Endothelial cell (in vitro differentiated cells): ENCODE measurements around the gene SLC28A2. TPM values are rescaled to one million over a fixed set of nuclear protein-coding genes. Genes with fewer than 3 reads are reported as not detected.

ENCODE experiments used
- DNase-seq: peaks from one replicate; pipeline ENCODE4 v3.0.0; 2021; ENCODE audit warnings: low spot score
- H3K27ac Mint-ChIP-seq: one replicate; pipeline ENCODE4 v1.8.0; 2021; ENCODE audit warnings: mixed read lengths, inconsistent platforms; ENCODE audit not compliant: unreplicated experiment
- H3K27me3 Mint-ChIP-seq: one replicate; pipeline ENCODE4 v1.8.0; 2021; ENCODE audit warnings: mild to moderate bottlenecking, moderate library complexity, mixed read lengths, inconsistent platforms; ENCODE audit not compliant: unreplicated experiment
- H3K36me3 Mint-ChIP-seq: one replicate; pipeline ENCODE4 v1.8.0; 2021; ENCODE audit warnings: mild to moderate bottlenecking, low read depth, mixed read lengths, inconsistent platforms; ENCODE audit not compliant: unreplicated experiment
- H3K4me1 Mint-ChIP-seq: one replicate; pipeline ENCODE4 v1.8.0; 2021; ENCODE audit warnings: mild to moderate bottlenecking, mixed read lengths, inconsistent platforms; ENCODE audit not compliant: unreplicated experiment
- H3K4me3 Mint-ChIP-seq: one replicate; pipeline ENCODE4 v1.8.0; 2021; ENCODE audit warnings: mild to moderate bottlenecking, mixed read lengths, inconsistent platforms; ENCODE audit not compliant: unreplicated experiment
- H3K9me3 Mint-ChIP-seq: one replicate; pipeline ENCODE4 v1.8.0; 2021; ENCODE audit warnings: mixed read lengths, inconsistent platforms; ENCODE audit not compliant: unreplicated experiment
- total RNA-seq: library from RNA; stranded (reverse); fragmentation: NEBNext Ultra II Directional; extraction: Animal tissue kit (Norgen Biotek cat#: 25700); gene quantifications from one replicate; pipeline ENCODE4 v1.2.1, GENCODE V29; 2021; ENCODE audit not compliant: unreplicated experiment
- TF ChIP-seq, protein P1 (sequence below): fragments of 200-600 bp; sonication (generic); IDR thresholded peaks from one replicate; pipeline ENCODE4 v1.5.0; 2021; ENCODE audit warnings: antibody characterized with exemption; ENCODE audit not compliant: unreplicated experiment

The SLC28A2 gene
- total RNA-seq, 1 donor from 2014 or later = not detected

DNA sequence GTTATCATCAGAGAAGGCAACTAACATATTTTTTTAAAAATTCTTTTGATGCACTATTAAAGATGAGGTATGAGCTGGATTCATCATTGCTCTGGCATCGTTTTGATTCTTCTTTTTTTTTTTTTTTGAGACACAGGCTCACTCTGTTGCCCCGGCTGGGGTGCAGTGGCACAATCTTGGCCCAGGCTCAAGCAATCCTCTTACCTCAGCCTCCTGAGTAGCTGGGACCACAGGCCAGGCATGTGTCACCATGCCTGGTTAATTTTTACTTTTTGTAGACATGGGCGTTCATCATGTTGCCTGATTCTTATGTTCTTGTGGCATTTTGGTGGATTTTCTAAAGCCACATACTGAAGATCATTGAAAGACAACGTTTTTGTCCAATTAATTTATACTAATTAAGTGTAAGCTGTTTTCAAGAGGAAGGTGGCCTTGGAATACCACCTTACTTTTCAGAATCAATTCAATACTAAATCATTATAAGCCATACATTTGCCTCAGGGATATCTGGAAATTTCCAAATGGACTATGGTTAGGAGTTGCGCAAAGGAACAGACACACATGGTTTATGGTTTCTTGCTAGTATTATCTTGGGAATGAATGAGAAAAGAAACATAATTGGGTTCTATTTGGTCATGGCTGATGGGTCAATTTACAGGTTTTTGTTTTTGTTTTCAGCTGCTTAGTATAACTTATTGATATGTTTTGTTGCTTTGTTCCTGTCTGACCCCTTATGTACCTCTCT is 22.8 kb downstream of the SLC28A2 start:
- no peak for DNase-seq
- TF ChIP-seq, protein P1, sequence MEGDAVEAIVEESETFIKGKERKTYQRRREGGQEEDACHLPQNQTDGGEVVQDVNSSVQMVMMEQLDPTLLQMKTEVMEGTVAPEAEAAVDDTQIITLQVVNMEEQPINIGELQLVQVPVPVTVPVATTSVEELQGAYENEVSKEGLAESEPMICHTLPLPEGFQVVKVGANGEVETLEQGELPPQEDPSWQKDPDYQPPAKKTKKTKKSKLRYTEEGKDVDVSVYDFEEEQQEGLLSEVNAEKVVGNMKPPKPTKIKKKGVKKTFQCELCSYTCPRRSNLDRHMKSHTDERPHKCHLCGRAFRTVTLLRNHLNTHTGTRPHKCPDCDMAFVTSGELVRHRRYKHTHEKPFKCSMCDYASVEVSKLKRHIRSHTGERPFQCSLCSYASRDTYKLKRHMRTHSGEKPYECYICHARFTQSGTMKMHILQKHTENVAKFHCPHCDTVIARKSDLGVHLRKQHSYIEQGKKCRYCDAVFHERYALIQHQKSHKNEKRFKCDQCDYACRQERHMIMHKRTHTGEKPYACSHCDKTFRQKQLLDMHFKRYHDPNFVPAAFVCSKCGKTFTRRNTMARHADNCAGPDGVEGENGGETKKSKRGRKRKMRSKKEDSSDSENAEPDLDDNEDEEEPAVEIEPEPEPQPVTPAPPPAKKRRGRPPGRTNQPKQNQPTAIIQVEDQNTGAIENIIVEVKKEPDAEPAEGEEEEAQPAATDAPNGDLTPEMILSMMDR = no peak
- no peaks in the 10 kb centered on the region for H3K36me3 Mint-ChIP-seq
- H3K4me1 Mint-ChIP-seq = peaks cover 7% of the 10 kb centered on the region
- H3K9me3 Mint-ChIP-seq = no peaks in the 10 kb centered on the region
- no peak overlapping the region for H3K4me3 Mint-ChIP-seq
- H3K27ac Mint-ChIP-seq = no peak overlapping the region
- peaks cover 1% of the 10 kb centered on the region for H3K27me3 Mint-ChIP-seq

GRCh38 chr15:45276831-45277230 is 24.8 kb downstream of the SLC28A2 start:
- TF ChIP-seq, protein P1 = no peak
- Mint-ChIP-seq H3K9me3 (no peaks in the 10 kb centered on the region), H3K4me1 (peaks cover 7% of the 10 kb centered on the region), H3K4me3 (no peak overlapping the region), H3K36me3 (no peaks in the 10 kb centered on the region), H3K27me3 (no peaks in the 10 kb centered on the region), H3K27ac (no peak overlapping the region)
- no peak for DNase-seq

GRCh38 chr15:45279024-45279698 is 27.1 kb downstream of the SLC28A2 start:
- peak overlapping the region; percentile 96 for H3K27ac Mint-ChIP-seq
- H3K4me3 Mint-ChIP-seq = peak overlapping the region; percentile 95
- H3K27me3 Mint-ChIP-seq = no peaks in the 10 kb centered on the region

GRCh38 chr15:45285413-45285812 is 33.4 kb downstream of the SLC28A2 start:
- Mint-ChIP-seq H3K4me3 (no peak overlapping the region), H3K27ac (no peak overlapping the region), H3K36me3 (no peaks in the 10 kb centered on the region), H3K27me3 (no peaks in the 10 kb centered on the region), H3K9me3 (no peaks in the 10 kb centered on the region), H3K4me1 (peaks cover 8% of the 10 kb centered on the region)
- no peak for DNase-seq
- TF ChIP-seq, protein P1 = no peak

More at GRCh38 chr15:45279024-45279698, 27.1 kb downstream of the SLC28A2 start:
- H3K36me3 Mint-ChIP-seq = no peaks in the 10 kb centered on the region
- DNase-seq = peak; percentile 95
- TF ChIP-seq, protein P1 = no peak
- peaks cover 8% of the 10 kb centered on the region for H3K4me1 Mint-ChIP-seq
- H3K9me3 Mint-ChIP-seq = no peaks in the 10 kb centered on the region
